SKM-1 treated with dmso at 0.1 percent for 144 hours (cell line): ENCODE results near the gene PPP1R11.
"Not testable (repeated sequence)": the region's sequence is repeated elsewhere in the genome, so short reads cannot be mapped to it uniquely, and the experiment has no call there.

Experiments used
- DNase-seq: peaks from one replicate; lab custom pipeline; 2025; ENCODE audit not compliant: unreplicated experiment; lab: John Stamatoyannopoulos, UW

PPP1R11 gene, protein sequence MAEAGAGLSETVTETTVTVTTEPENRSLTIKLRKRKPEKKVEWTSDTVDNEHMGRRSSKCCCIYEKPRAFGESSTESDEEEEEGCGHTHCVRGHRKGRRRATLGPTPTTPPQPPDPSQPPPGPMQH

DNA sequence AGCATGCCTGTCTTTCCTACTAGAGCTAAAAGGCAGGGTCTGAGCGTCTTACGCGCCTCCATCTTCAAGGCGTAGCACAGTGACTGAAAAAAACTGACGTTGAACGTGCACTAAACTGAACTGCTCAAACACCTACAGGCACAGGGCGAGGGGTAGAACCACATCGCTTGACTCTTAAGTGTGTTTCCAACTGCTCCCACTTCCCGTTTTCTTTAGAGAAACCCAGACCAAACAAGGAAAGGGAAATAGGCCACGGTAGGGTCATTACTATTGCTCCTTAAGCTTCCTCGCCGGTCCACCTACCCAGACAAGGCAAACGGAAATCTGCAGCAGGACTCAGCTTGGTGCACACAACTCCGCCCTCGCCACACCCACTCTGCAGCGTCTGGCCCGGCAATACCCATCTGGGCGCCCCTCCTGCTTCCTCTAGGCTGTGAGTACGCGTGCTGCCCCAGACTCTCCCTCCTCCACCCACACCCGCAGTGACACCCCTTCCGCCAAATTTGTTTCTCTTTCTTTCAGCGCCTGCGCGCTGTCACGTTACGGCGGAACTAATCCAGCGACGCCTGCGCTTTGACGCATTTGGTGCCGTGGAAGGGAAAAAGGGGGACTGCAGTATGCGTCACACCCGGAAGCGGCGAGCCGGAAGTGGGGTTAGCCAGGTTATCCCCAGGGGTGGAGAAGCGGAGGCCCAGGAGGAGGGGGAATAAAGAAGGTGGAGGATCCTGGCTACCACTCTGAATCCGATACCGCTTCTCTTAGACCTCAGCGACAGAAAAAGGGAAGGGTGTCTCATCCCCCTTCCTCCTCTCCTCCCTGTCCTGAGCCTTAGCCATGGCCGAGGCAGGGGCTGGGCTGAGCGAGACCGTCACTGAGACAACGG, at the start of gene PPP1R11:
TSS of gene PPP1R11 (plus strand) at position 622 of the 883 bp plus-strand sequence. CDS start at position 835, 213 bp downstream.
- peak; percentile 99 for DNase-seq

- DNase-seq: no peak
Measured at GRCh38 chr6:30019819-30020218, 47.2 kb upstream of the PPP1R11 start.

- DNase-seq: no peak
Measured at GRCh38 chr6:30020626-30021025, 46.4 kb upstream of the PPP1R11 start.

GRCh38 chr6:30022189-30022588, 44.8 kb upstream of the PPP1R11 start:
- DNase-seq: no peak

- DNase-seq: not testable (repeated sequence)
Measured at GRCh38 chr6:30022712-30023111, 44.3 kb upstream of the PPP1R11 start.

GRCh38 chr6:30025186-30025585, 41.8 kb upstream of the PPP1R11 start:
- no peak for DNase-seq

- DNase-seq: no peak
Measured at GRCh38 chr6:30029588-30029987, 37.4 kb upstream of the PPP1R11 start.

- DNase-seq: no peak
Measured at GRCh38 chr6:30031381-30031780, 35.6 kb upstream of the PPP1R11 start.

- DNase-seq: peak; percentile 29
Measured at GRCh38 chr6:30033440-30033839, 33.6 kb upstream of the PPP1R11 start.

DNA sequence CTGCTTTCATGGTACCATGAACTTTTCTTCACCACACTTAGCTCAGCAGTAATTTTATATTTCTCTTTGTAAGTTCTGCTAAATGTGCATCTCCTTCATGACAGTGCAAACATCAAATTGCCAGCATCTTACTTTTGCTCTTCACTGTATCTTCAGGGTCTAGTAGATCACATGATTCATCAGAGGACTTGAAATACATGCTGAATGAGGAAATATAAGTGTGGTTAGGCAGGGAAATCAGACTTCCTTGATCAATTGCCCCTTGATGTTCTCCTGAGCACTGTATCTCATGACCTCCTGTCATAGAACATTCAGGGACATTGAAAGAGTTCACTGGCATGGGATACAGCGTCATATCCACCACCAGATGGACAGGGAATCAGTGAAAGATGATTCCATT, 31.2 kb upstream of the PPP1R11 start:
- no peak for DNase-seq

DNA sequence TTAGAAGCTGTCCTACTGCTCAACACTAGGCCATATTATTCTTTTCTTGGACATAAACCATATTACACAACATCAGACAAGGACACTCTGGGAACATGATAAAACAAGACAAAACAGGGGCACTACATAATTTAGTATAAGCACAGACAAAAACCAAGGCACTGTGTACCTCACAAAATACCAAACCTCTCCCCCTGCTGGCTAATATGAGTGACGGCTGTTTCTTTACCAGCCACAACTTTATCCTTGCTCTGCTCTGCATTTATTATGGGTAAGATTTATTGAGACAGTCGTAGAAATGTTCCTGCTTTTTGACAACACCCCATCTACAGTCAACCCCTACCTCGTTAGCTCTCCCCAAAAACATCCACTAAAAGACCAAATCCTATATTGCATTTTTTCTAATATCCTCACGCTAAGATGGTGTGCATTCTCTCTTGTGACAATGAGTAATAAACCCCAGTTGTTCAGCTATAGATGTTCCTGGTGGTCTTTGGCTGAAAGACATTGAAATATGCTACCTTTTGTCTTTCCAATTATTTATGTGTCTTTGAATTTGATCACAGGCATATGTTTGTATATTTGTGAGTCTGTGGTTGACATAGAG, 29.7 kb upstream of the PPP1R11 start:
- DNase-seq: peak; percentile 17

DNA sequence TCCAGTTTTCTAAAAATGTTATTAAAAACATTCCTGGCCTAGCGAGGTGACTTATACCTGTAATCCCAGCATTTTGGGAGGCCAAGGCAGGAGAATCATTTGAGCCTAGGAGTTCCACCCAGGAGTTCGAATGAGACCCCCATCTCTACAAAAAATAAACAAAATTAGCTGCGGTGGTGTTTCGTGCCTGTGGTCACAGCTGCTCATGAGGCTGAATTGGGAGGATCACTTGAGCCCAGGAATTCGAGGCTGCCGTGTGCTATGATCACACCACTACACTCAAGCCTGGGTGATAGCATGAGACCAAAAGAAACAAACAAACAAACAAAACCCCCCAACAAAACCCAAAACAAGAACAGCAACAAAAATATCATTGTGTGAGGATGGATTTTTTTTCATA, 25.8 kb upstream of the PPP1R11 start:
- DNase-seq: no peak

DNA sequence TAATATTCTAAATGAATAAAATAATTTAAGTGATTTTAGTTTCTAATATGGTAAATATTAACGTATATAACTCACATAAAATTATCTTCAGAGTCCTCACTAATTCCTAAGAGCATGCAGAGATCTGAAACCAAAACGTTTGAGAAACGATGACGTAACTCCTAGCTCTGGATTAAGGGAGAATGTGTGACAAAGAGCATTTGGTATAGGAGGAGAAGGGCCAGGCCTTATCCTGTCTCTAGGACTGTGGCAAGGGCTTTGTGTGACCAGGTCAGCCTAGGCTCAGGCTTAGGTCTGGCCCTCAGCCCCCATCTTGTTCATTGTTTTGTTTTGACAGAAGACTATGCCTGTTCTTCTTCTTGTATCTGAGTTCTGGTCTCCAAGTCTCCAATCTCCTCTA, 25.2 kb upstream of the PPP1R11 start:
- no peak for DNase-seq

- DNase-seq: no peak
Measured at GRCh38 chr6:30042476-30042875, 24.5 kb upstream of the PPP1R11 start.

DNA sequence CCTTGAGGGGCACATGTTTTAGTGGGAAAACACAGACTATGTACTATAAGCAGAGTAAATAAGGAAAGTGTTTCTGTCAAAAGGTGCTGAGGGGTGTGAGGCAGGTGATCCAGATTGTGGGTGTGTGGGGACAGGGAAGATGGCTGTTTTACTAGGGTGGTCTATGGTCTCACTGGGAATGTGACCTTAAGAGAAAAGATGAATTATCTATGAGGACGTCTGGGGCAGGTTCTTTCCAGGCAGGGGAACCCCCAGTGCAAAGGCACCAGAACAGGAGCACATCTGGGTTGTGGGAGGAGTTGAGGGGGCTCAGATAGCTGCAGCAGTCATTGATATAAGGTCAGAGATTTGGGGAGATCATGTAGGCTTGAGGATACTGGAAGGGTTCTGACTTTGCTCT, 24.1 kb upstream of the PPP1R11 start:
- no peak for DNase-seq

DNA sequence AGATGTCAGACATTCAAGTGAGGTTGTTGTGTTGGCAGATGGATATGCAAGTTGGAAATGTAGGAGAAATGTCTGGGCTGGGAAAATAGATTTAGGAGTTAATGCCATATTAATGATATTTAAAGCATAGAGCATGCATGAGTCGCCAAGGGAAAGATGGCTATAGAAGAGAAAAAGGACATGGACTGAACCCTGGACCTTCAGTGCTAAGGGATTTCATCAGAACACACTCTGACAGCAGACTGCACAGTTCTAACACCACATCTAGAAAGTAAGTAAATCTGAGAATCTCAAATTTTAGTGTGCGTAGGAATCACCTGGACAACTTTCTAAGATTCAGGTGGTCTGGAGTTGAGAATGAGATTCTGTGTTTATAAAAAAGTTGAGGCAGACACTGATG, 23.3 kb upstream of the PPP1R11 start:
- no peak for DNase-seq

GRCh38 chr6:30044630-30045029, 22.4 kb upstream of the PPP1R11 start:
- no peak for DNase-seq

DNA sequence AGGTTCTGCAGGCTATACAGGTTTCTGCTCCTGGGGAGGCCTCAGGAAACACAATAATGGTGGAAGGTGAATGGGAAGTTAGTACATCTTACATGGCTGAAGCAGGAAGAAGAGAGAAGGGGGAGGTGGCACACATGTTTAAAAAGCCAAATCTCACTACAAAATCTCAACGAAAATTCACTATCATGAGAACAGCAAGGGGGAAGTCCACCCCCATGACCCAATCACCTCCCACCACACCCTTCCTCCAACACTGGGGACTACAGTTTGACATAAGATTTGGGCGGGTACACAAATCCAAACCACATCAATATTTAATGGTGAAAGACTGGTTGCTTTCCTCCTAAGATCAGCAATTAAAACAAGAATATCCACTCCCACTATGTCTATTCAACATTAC, 19.8 kb upstream of the PPP1R11 start:
- no peak for DNase-seq

- no peak for DNase-seq
Measured at GRCh38 chr6:30053682-30054081, 13.3 kb upstream of the PPP1R11 start.

GRCh38 chr6:30055513-30055912, 11.5 kb upstream of the PPP1R11 start:
- no peak for DNase-seq

GRCh38 chr6:30060606-30061091, 6.3 kb upstream of the PPP1R11 start:
- no peak for DNase-seq
